ENCODE results near the gene SHLD1. TPM values are rescaled to one million over a fixed set of nuclear protein-coding genes. Genes with fewer than 3 reads are reported as not detected.

The SHLD1 gene
- total and polyA plus RNA-seq, 12 donors: 3.2 to 8.5 (median 4.8) TPM

GRCh38 chr20:5910186-5910585, 160.0 kb downstream of the SHLD1 start:
- H3K9me3 ChIP-seq: no peaks in the 10 kb centered on the region
- H3K27ac ChIP-seq: no peak overlapping the region
- TF ChIP-seq, protein P1, sequence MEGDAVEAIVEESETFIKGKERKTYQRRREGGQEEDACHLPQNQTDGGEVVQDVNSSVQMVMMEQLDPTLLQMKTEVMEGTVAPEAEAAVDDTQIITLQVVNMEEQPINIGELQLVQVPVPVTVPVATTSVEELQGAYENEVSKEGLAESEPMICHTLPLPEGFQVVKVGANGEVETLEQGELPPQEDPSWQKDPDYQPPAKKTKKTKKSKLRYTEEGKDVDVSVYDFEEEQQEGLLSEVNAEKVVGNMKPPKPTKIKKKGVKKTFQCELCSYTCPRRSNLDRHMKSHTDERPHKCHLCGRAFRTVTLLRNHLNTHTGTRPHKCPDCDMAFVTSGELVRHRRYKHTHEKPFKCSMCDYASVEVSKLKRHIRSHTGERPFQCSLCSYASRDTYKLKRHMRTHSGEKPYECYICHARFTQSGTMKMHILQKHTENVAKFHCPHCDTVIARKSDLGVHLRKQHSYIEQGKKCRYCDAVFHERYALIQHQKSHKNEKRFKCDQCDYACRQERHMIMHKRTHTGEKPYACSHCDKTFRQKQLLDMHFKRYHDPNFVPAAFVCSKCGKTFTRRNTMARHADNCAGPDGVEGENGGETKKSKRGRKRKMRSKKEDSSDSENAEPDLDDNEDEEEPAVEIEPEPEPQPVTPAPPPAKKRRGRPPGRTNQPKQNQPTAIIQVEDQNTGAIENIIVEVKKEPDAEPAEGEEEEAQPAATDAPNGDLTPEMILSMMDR (IDR thresholded peaks at IDR 0.05): no peak
- ATAC-seq (no peak), DNase-seq (no peak)
- no peak overlapping the region for H3K4me3 ChIP-seq
- intact Hi-C loops (cut with DNase I): no loop called here
- H3K36me3 ChIP-seq: no peaks in the 10 kb centered on the region
- H3K27me3 ChIP-seq: peaks cover 0 to 68% (median 40%) of the 10 kb centered on the region in 7 donors
- 70 to 71% methylated on average over 6 of the region's 6 CpGs for WGBS, 2 donors
- peaks cover 0 to 13% (median 6%) of the 10 kb centered on the region in 9 donors for H3K4me1 ChIP-seq

GRCh38 chr20:5913166-5913565, 163.0 kb downstream of the SHLD1 start:
- peaks cover 0 to 66% (median 37%) of the 10 kb centered on the region in 7 donors for H3K27me3 ChIP-seq

More at GRCh38 chr20:5913166-5913565, 163.0 kb downstream of the SHLD1 start:
- no peaks in the 10 kb centered on the region for H3K36me3 ChIP-seq
- TF ChIP-seq, protein P1 (IDR thresholded peaks at IDR 0.05): no peak
- intact Hi-C loops (cut with DNase I): no loop called here
- DNase-seq: no peak
- H3K4me1 ChIP-seq: peaks cover 0 to 13% (median 6%) of the 10 kb centered on the region in 9 donors
- WGBS, 2 donors: 87 to 88% methylated on average over 2 of the region's 2 CpGs
- no peak for ATAC-seq
- no peaks in the 10 kb centered on the region for H3K9me3 ChIP-seq
- H3K4me3 ChIP-seq: no peak overlapping the region
- H3K27ac ChIP-seq: no peak overlapping the region

Other genes starting within 250 kb of the SHLD1 start
- 10 to 100 TPM; 11.7 to 35.3 (median 24.5) TPM for gene GPCPD1, start 139.4 kb upstream of the SHLD1 start, total RNA-seq
- 1 to 10 TPM; 4.5 to 8.6 TPM for gene GPCPD1, start 139.4 kb upstream of the SHLD1 start, polyA plus RNA-seq
- 10 to 100 TPM in 1 of 10 donors, 1 to 10 TPM in 8, under 1 TPM in 1; 0.98 to 36.5 (median 4.8) TPM for gene CHGB, start 161.1 kb downstream of the SHLD1 start, total RNA-seq
- gene CHGB, start 161.1 kb downstream of the SHLD1 start, polyA plus RNA-seq: 1 to 10 TPM; 1.0 to 1.3 TPM
- gene TRMT6, start 200.1 kb downstream of the SHLD1 start, total RNA-seq: 10 to 100 TPM in 3 of 10 donors, 1 to 10 TPM in 7; 7.6 to 12.8 (median 9.2) TPM
- 1 to 10 TPM; 3.7 to 9.4 TPM for gene TRMT6, start 200.1 kb downstream of the SHLD1 start, polyA plus RNA-seq
- gene MCM8, start 200.3 kb downstream of the SHLD1 start, total RNA-seq: 1 to 10 TPM; 6.1 to 8.9 (median 6.4) TPM
- gene MCM8, start 200.3 kb downstream of the SHLD1 start, polyA plus RNA-seq: 1 to 10 TPM; 2.0 to 2.7 TPM